ENCODE results near the gene CD248.
"Not testable (repeated sequence)": the region's sequence is repeated elsewhere in the genome, so short reads cannot be mapped to it uniquely, and the experiment has no call there.

CD248 gene, protein sequence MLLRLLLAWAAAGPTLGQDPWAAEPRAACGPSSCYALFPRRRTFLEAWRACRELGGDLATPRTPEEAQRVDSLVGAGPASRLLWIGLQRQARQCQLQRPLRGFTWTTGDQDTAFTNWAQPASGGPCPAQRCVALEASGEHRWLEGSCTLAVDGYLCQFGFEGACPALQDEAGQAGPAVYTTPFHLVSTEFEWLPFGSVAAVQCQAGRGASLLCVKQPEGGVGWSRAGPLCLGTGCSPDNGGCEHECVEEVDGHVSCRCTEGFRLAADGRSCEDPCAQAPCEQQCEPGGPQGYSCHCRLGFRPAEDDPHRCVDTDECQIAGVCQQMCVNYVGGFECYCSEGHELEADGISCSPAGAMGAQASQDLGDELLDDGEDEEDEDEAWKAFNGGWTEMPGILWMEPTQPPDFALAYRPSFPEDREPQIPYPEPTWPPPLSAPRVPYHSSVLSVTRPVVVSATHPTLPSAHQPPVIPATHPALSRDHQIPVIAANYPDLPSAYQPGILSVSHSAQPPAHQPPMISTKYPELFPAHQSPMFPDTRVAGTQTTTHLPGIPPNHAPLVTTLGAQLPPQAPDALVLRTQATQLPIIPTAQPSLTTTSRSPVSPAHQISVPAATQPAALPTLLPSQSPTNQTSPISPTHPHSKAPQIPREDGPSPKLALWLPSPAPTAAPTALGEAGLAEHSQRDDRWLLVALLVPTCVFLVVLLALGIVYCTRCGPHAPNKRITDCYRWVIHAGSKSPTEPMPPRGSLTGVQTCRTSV

DNA sequence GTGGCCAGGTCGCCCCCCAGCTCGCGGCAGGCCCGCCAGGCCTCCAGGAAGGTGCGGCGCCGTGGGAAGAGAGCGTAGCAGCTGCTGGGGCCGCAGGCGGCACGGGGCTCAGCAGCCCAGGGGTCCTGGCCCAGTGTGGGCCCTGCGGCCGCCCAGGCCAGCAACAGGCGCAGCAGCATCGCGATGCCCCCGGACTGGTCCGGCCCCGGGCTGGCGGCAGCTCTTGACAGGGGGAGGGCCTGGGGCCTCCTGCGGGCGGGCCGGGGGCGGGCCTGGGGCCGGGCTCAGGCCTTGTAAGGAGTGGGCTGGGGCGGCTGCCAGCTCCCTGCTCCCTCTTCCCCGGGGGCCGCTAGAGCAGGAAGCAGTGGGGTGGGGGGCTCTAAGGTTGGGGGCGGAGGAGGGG, at the start of gene CD248:
Gene CD248 (minus strand): TSS at position 196 of the 403 bp plus-strand sequence. CDS start 17 bp downstream, at position 179.
- peak; percentile 34 for DNase-seq

DNA sequence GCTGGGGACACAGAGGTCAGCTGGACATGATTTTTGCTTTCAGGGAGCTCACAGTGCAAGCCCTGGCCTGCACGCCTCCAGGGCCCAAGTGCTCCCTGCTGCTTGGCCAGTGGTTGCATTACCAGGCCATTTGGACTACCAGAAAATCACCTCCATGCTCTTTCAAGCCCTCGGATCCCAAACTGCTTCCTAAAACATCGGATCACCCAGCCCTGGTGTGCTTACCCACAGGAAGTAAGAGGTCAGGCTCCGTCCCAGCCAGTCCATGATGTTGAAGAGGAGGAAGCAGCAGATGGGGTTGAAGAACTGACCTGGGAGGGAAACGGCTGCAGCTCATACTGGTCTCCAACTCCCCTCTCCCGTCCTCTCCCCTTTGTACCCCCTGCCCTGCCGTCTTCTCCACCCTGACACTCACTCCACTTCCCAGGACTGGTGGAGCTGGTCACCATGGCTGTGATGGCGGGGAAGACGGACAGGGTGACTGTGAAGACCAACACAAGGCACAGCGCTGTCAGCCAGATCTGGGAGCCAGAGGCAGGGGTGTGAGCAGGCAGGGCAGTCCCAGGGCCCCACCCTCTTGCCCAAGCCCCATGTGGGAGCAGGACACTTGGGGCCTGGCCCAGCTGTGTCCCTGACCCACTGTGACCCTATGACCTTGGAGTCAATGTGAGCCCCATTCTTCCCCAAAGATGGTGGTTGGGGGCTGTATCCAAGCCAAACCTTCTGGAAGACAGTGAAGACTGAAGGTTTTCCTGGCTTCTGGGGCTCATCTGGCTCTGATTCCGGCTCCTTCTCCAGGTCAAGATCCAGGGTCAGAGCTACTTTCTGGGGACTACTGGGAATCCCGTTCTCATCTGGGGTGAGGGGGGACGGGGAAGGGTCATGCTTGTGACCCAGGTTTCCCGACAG, 49.1 kb upstream of the CD248 start:
- DNase-seq, result no peak

DNA sequence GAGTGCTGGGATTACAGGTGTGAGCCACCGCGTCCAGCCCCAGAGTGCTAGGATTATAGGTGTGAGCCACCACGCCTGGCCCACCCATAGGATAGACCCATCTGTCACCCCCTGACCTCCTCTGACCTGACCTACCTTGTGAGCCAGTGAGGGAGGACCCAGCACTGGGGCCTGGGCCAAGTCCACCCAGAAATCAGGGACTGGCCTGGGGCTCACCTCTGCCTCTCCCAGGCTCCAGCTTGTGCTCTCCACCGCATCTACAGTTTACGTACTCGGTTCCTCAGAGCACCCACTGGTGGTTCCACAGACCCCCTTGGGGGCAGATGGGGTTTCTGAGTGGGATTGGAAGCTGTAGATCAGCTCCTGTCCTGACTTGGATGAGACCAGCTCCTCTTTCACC, 48.3 kb upstream of the CD248 start:
- no peak for DNase-seq

DNA sequence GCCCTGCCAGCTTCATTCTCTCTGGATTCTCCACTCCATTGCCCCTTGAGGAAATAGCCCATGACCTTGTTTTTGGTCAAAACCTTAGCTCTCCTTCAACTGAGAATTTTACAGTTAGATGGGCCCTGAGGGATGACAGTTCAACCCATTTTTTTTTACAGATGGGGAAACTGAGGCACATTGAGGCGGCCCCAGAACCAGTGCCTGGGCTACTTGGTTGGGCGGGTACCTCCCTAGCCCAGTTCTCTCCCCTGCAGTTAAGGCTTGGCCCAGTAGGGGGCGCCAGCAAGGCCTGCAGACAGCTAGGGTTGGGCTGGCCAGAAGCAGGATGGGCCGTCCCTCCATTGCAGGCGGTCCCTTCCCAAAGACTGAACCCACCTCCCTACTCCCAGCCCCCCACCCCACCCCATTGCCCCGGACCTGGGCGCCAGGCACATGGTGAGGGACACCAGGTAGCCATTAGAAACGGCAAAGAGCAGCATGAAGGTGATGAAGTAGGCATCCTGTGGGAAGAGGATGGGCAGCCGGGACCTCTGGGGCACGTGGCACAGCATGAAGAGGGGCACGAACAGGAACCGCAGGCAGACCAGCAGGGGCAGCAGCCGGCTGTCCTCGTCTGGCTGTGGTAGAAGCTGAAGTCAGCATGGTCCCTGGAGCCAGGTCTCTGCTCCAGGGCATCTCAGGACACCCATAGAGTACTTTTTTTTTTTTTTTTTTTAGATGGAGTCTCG, 47.1 kb upstream of the CD248 start:
- DNase-seq, result peak; percentile 20

DNA sequence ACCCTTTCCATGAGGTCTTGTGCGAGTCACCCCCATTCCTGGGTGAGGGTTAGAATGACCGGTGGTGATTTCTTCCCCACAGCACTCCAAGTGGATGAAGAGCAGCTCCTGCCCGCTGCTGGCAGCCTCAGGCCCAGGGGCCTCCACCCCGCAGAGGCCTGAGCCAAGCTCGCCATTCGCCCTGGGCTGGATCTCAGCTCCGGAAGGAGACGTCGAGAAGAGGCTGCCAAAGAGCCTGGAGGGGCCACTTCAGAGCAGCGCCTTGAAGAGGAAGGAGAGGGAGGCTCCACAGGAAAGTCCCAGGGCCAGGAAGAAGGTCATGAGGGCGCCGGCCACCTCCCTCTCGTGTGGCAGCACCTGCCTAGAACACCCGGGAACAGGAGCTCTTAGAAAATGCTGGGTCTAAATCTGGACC, 46.4 kb upstream of the CD248 start:
- no peak for DNase-seq

DNA sequence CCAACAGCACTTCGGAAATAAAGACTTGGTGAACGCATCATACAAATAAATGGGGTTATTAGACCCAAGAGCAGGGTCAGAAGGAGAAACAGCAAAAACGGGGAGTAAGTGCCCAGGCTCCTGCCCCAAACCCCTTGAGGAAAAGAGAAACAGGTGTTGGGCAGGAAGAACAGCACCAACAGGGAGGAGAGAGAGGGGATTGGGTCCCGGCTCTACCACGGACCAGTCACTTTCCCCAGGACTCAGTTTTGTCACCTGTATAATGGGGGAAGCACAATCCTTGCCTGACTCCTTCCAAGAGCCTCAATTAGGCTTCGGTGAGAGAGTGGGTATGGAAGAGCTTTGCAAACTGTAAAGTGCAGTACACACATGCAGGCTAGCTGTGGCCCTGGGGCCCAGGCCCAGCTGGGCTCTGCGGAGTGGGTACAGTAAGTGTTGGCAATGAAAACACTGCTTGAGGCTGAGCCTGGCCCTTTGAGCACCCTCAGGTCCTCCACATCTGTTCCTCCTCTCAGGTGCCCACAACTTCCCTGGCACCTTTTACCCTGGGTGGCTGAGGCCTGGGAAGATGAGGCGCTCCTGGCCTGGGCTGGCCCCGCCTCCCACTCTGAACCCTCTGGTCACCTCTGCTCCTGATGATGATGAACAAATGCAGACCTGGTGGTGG, 45.8 kb upstream of the CD248 start:
- DNase-seq, result no peak

DNA sequence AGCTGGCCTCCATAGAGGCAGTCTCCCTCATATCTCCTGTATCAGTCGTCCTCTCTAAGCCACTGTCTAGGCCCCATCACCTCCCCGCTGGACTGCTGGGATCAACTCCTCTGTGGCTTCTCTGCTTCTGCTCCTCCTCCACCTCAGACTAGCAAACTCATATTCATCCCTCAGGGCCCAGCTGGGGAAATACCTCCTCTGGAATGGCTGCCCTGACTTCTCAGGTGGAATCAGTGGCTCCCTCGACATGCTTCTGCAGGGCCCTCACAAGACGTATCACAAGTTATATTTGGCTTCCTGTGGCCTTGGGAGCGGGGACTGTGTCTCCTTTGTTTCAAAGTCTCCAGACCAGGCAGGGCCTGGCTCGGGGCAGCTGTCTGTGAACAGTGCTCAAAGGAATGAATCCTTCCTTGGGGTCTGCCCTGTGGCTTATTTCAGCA, 44.7 kb upstream of the CD248 start:
- no peak for DNase-seq

DNA sequence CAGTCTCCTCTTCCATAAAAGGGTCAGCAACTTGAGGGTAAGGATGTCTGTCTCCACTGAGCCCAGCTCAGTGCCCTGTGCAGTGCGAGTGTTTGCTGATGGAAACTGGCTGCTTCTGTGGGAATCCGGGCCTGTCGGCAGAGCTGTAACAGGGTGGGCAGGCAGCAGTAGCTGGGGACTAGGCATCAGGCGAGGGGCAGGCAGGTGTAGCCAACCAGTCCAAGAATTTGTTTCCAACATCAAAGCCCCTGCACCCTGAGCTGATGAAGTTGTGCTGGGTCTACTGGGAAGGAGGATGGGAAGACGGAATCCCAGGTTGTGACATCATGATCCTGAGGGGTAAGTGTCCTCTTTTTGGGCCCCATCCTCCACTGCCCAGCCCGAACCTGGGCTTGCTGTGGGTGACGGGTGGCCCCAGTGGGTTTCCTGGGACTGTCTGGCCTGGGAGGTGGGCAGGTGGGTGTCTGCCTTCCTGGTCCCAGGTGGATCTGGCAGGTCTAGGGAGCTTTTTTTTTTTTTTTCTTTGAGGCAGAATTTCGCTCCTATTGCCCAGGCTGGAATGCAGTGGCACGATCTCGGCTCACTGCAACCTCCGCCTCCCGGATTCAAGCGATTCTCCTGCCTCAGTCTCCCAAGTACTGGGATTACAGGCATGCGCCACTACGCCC, 43.7 kb upstream of the CD248 start:
- no peak for DNase-seq

DNA sequence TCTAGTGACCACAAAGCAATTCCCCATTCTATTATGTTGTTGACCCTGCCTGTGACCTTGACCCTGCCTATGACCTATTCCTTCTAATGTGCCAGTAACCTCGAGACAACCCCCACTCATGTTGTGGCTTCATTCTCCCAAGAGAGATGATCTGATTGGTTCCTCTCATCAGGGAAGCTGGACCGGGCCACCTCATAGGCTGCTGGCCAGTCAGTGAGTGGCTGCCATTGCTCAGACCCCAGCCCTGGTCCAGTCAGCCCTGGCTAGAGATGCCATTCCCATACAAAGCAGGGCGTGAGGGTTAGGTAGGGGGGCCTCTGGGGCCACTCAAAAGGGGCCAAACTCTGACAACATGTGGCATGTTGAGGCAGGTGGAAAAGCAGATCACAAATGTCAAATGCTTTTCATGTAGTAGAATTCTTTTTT, 42.8 kb upstream of the CD248 start:
- no peak for DNase-seq

DNA sequence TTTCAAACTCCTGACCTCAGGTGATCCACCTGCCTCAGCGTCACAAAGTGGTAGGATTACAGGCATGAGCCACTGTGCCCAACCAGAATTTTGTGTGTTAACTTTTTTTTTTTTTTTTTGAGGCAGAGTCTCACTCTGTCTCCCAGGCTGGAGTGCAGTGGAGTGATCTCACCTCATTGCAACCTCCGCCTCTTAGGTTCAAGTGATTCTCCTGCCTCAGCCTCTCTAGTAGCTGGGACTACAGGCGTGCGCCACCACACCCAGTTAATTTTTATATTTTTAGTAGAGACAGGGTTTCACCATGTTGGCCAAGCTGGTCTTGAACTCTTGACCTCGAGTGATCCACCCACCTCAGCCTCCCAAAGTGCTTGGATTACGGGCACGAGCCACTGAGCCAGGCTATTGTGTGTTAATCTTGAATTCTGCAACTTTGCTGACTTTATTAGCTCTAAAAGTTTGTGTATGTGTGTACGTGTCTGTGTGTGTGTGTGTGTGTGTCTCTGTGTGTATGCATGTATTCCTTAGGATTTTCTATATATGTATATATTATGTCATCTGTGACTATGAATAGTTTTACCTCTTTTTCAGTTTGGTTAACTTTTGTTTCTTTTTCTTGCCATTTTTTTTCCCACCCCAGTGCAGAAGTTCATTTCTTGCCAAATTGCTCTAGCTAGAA, 33.9 kb upstream of the CD248 start:
- DNase-seq, result not testable (repeated sequence)

DNA sequence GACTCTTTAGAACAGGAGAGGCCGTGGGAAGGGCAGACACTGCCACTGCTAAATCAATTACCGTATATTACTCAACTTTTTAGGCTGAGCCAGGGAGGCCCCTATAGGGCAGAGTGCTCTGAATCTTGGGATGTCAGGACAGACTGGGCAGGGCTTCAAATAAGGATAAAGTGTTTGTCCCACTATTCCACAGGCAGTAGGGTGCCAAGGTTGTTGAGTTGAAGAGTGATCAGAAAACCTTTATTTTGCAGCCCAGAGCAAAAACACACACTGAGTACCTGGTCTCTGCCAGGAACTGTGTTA, 32.2 kb upstream of the CD248 start:
- DNase-seq, result no peak

DNA sequence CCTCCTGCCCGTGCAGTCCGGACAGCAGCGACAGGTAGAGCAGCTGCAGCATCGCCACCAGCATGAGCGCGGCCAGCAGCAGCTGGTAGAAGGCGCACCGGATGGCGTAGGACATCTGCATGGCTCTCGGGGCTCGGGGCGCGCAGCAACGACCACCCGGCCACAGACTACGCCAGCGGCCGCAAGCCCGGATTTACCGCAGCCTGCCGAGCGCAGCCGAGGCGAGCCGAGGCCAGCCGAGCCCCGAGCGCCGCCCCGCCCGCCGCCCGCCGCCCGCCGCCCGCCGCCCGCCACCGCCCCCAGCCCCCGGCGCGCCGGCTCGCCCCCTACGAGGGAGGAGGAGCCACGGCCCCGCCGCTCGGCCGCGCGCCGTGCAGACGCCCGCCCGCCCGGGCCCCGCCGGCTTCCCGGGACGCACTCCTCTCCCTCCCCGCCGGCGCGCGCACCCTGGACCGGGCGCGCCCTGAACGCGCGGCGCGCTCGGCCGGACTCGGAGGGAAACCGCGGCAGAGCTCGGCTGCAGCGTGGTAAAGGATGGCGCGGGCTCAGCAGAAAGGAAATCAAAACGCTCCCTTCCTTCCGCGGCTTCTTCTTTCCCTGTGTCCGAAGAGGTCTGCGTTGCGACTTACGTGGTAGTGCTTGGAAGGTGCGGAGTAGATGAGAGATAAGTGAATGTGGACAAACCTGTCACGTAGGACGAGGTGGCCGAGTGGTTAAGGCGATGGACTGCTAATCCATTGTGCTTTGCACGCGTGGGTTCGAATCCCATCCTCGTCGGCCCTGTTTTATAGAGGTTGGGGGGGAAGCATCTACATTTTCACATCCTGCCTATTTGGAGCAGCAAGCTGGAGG, 30.8 kb upstream of the CD248 start, which contains the start of gene B4GAT1:
Gene B4GAT1 (minus strand): TSS at position 205 of the 852 bp plus-strand sequence. CDS start 84 bp downstream, at position 121.
- peak; percentile 80 for DNase-seq

DNA sequence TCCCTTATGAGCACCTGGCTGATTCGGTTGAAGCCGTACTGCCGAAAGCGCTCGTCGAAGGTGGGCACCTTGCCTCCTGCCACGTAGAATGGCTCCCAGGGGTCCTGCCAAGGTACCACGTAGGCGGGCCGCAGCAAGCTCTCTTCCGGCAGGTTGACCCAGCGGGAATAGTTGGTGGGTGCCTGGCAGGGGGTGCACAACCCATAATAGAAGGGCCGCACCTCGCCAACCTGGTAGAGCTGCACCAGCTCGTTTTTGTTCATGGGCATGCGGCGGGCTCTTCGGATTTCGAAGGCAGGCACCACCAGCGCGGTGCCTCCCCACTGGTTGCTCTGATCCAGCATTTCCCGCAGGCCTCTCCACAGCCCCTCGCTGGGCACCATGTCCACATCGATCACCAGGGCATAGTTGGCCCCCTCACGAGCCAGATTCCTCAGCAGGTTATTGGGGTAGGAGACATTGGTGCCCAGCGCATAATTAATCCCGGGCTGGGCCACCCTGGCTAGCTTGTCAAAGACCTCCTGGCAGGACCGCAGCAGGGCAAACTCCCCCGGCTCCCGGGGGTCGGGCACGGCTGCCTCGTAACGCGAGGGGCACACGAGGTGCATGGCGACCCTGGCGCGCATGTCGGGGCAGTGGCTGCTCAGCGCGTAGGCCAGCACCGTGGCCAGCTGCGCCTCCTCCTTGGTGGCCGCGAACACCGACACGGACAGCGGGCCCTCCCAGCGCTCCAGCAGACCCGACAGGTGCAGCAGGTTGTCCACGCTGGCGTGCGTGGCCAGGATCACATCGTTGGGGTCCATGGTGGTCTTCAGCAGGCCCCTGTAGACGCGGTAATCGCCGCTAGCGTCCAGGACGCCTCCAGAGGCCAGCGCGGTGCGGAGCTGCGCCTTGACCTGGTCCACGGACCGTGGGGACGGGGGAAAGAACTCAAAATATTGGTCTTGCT, 29.9 kb upstream of the CD248 start:
- no peak for DNase-seq

DNA sequence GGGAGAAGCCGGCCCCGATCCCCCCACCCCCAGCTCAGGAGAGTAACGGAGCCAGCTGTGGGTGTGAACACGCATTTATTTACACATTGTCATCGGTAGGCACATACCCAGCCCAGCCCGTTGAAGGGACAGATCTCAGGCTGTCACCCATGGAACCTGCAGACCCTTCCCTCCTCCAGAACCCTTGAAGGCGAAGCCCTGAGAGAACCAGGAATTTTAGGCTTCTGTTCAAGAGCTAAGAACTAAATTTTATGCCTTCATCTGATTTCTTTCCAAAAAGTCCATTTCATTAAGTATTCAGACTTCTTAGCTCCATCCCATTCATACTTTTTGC, 28.4 kb upstream of the CD248 start:
- no peak for DNase-seq

DNA sequence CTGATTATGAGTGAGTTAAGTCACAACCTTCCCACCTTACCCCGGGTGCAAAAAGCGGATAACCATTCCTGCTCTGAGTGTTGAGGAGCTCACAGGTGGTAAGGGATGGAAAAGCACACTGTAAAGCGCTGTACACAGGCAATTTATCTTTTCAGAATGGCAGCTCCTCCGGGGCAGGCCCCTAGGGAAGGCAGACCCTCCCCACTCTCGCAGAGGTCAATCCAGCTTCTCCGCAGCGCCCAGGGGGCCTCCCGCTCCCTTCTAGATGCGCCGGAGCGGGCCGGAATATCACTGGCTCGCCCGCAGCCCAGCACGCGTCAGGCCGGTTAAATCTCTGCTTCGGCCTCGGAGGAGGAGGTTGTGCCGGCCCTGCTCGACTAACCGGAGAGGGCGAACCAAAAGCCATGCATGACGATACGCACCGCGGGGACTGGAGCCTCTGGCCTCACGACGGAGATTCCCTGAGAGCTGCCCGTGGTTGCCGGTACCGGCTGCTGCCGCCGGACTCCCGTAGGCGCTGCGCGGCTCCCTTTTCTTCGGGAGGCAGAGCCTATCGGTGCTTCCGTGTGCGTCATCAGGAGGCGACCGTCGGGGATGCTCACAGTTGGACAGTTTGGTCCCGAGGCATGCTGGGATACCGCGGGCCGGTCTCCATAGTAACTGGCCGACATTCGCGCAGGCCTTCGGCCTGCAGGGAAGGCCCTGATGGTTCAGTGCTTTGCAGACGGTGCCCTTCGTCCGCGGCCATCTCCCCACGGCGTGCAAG, 27.9 kb upstream of the CD248 start, which contains the start of gene BRMS1:
Gene BRMS1 (minus strand): TSS at position 555 of the 766 bp plus-strand sequence. CDS start 2,870 bp downstream, outside the sequence.
- DNase-seq, result peak; percentile 83

DNA sequence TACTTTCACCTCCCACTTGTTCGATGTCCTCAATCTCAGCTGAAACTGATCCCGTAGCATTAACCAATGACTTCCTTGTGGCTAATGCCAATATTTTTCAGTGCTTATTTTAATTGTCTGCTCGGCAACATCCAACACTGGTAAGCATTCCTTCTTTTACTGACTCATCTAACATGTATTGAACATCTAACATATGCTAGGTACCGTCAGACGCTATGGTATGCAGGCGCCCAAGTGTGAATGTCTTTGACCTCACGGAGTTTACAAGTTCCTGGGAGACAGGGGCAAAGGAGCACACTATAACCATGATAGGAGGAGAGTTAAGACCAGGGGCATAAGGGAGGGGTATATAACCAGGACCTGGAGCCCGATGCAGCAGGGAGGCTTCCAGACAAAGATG, 26.3 kb upstream of the CD248 start:
- no peak for DNase-seq

DNA sequence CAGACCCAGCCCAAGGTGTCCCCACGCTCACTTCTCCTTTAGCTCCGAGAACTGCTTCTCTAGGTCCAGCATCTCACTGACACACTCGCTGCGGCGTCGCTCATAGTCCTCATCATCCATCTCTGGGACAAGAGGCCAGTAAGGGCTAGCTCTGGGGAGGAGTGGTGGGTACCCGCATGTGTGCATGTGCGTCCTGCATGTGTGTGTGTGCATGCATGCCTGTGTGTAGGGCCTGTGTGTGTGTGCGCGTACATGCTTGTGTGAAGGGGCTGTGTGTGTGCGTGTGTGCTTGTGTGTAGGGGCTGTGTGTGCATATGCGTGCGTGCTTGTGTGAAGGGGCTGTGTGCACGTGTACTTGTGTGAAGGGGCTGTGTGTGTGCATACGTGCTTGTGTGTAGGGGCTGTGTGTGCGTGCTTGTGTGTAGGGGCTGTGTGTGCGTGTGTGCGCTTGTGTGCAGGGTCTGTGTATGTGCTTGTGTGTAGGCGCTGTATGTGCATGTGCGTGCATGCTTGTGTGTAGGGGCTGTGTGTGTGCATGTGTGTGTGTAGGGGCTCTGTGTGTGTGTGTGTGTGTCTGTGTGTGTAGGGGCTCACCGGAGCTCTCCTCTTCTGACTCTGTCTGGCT, 24.8 kb upstream of the CD248 start:
- DNase-seq, result no peak

Measured in NCI-H1694 (cell line).